ENCODE results near the gene EPS15. TPM values are rescaled to one million over a fixed set of nuclear protein-coding genes. Genes with fewer than 3 reads are reported as not detected.

The EPS15 gene
- total and polyA plus RNA-seq, 9 of the 15 experiments (the other 6 are each of a cell fraction or from before 2014, with no cell fraction given) = 23.1 to 69.0 (median 41.7) TPM

GRCh38 chr1:51423073-51423821 lies 95.8 kb downstream of the EPS15 start (continued):
- peak; percentile 28; the same call in 1 of the 2 replicates for TF ChIP-seq MYBL2 (IDR thresholded peaks at IDR 0.05; ENCODE audit: low read depth)
- TF ChIP-seq MYBL2 (CRISPR knock-in tag; IDR thresholded peaks at IDR 0.05; ENCODE audit: borderline replicate concordance) = no peak
- TF ChIP-seq SMARCE1 (IDR thresholded peaks at IDR 0.05) = peak; percentile 48; the same call in 1 of the 2 replicates
- peak; percentile 22; the same call in 1 of the 2 replicates for TF ChIP-seq RAD51 (IDR thresholded peaks at IDR 0.05; ENCODE audit: borderline replicate concordance, low read depth)
- TF ChIP-seq KLF16 (IDR thresholded peaks at IDR 0.05) = peak; percentile 31; the same call in 1 of the 2 replicates
- 0 out of 2 replicates have a peak, but pooled peaks have one; percentile 16 for TF ChIP-seq FOSL1 (tag; conservative IDR thresholded peaks at IDR 0.05)
- no peak for TF ChIP-seq CEBPZ (IDR thresholded peaks at IDR 0.05; ENCODE audit: borderline replicate concordance, low read depth, low read length)
- TF ChIP-seq NFYB (IDR thresholded peaks at IDR 0.05; ENCODE audit: extremely low read depth, insufficient read length) = no peak
- peak; percentile 46; the same call in 1 of the 2 replicates for TF ChIP-seq HDAC2 (IDR thresholded peaks at IDR 0.05)
- TF ChIP-seq SMARCA4 (IDR thresholded peaks at IDR 0.05) = peak; percentile 66; the same call in 1 of the 2 replicates
- peak in 1 of 2 experiments; percentile 40; a peak in 2 of 4 replicates for TF ChIP-seq FOXK2 (conservative IDR thresholded peaks at IDR 0.05 in 1 of 2, IDR thresholded peaks at IDR 0.05 in 1 of 2; ENCODE audit: low read depth in 2 of 2)
- peak; percentile 70 for TF ChIP-seq NBN (IDR thresholded peaks at IDR 0.05; ENCODE audit: low read depth)
- peak in 1 of 2 experiments; percentile 10; a peak in 1 of 4 replicates for TF ChIP-seq NRF1 (conservative IDR thresholded peaks at IDR 0.05 in 1 of 2, IDR thresholded peaks at IDR 0.05 in 1 of 2)
- TF ChIP-seq PHF20 (IDR thresholded peaks at IDR 0.05; ENCODE audit: partially characterized antibody) = no peak
- peak; percentile 32 for TF ChIP-seq PKNOX1 (IDR thresholded peaks at IDR 0.05)
- no peak for TF ChIP-seq ILK (tag; IDR thresholded peaks at IDR 0.05; ENCODE audit: borderline replicate concordance, low read depth)
- peak; percentile 61; the same call in 1 of the 2 replicates for TF ChIP-seq DPF2 (IDR thresholded peaks at IDR 0.05)
- peak; percentile 43; the same call in 1 of the 2 replicates for TF ChIP-seq TAL1 (IDR thresholded peaks at IDR 0.05)
- 0 out of 2 replicates have a peak, but pooled peaks have one; percentile 34 for TF ChIP-seq MTA3 (IDR thresholded peaks at IDR 0.05; ENCODE audit: borderline replicate concordance)
- TF ChIP-seq MTA1 (IDR thresholded peaks at IDR 0.05; ENCODE audit: borderline replicate concordance) = 0 out of 2 replicates have a peak, but pooled peaks have one; percentile 25
- no peak for TF ChIP-seq TFAP4 (CRISPR knock-in tag; IDR thresholded peaks at IDR 0.05; ENCODE audit: borderline replicate concordance)
- TF ChIP-seq CREM (IDR thresholded peaks at IDR 0.05; ENCODE audit: low read depth) = 0 out of 2 replicates have a peak, but pooled peaks have one; percentile 17
- no peak for TF ChIP-seq ELK3 (CRISPR knock-in tag; IDR thresholded peaks at IDR 0.05)

All from K562 (cell line).